ENCODE results near the gene DNM1L.

GRCh38 chr12:32698285-32698684 is 19.2 kb downstream of the DNM1L start:
- TF ChIP-seq EZH2 (IDR thresholded peaks at IDR 0.05; ENCODE audit: insufficient read depth, poor library complexity, severe bottlenecking) (no peak), EZH2phosphoT487 (IDR thresholded peaks at IDR 0.05; ENCODE audit: insufficient read depth, low read depth) (no peak)

Data from GM23248 (cell line).